Liver (tissue), 9 donors: ENCODE measurements around the gene AOPEP. TPM values are rescaled to one million over a fixed set of nuclear protein-coding genes. Genes with fewer than 3 reads are reported as not detected.

Source experiments
- DNase-seq: peaks from one replicate; pipeline ENCODE4 v3.0.0-alpha.2; 2017; ENCODE audit warnings: low spot score
- H3K27ac ChIP-seq, 2 donors: one replicate each; pipeline ENCODE4 v1.7.0; 2013; ENCODE audit warnings: inconsistent platforms in 2 of 2, low read length in 2 of 2, control low read depth in 1 of 2, low read depth in 1 of 2, mild to moderate bottlenecking in 1 of 2
- H3K27me3 ChIP-seq, 4 donors: one replicate each; pipeline versions ENCODE4 v1.6.1 to v1.7.0; 2013; ENCODE audit warnings: low read length in 3 of 4, inconsistent platforms in 1 of 4, mild to moderate bottlenecking in 1 of 4, moderate library complexity in 1 of 4; ENCODE audit not compliant: control insufficient read depth in 4 of 4, insufficient read depth in 4 of 4
- H3K36me3 ChIP-seq, 4 donors: one replicate each; pipeline versions ENCODE4 v1.6.1 to v1.7.0; 2013; ENCODE audit warnings: low read length in 3 of 4, mild to moderate bottlenecking in 3 of 4, low read depth in 1 of 4, moderate library complexity in 1 of 4; ENCODE audit not compliant: control insufficient read depth in 4 of 4, insufficient read depth in 3 of 4
- H3K4me1 ChIP-seq, 4 donors: one replicate each; pipeline versions ENCODE4 v1.6.1 to v1.7.0; 2013; ENCODE audit warnings: low read length in 3 of 4, mild to moderate bottlenecking in 3 of 4, moderate library complexity in 1 of 4; ENCODE audit not compliant: control insufficient read depth in 4 of 4, insufficient read depth in 4 of 4
- H3K4me3 ChIP-seq, 3 donors: one replicate each; pipeline versions ENCODE4 v1.6.1 to v1.7.0; 2013; ENCODE audit warnings: low read length in 3 of 3, control low read depth in 1 of 3, low read depth in 1 of 3, mild to moderate bottlenecking in 1 of 3
- H3K9ac ChIP-seq, 2 donors: one replicate each; pipeline ENCODE4 v1.7.0; 2013; ENCODE audit warnings: low read length in 2 of 2, mild to moderate bottlenecking in 2 of 2, moderate library complexity in 2 of 2, control low read depth in 1 of 2, low read depth in 1 of 2
- H3K9me3 ChIP-seq, 4 donors: one replicate each; pipeline versions ENCODE4 v1.6.1 to v1.7.0; 2013; ENCODE audit warnings: low read length in 3 of 4; ENCODE audit not compliant: control insufficient read depth in 4 of 4
- ATF3 ChIP-seq: IDR thresholded peaks from 2 replicates; pipeline ENCODE4 v1.6.1; 2016; ENCODE audit warnings: antibody characterized with exemption
- CTCF ChIP-seq: fragments of 150-350 bp; IDR thresholded peaks from 2 replicates; pipeline ENCODE4 v1.5.1; 2017; ENCODE audit warnings: improper control_type of control experiment, low read depth, low read length; ENCODE audit not compliant: missing input control
- EGR1 ChIP-seq, 2 donors: IDR thresholded peaks; 2 replicates each; pipeline ENCODE4 v1.6.1; 2016 to 2018; ENCODE audit warnings: antibody characterized with exemption in 2 of 2, low read depth in 2 of 2
- FOXA1 ChIP-seq: IDR thresholded peaks from 2 replicates; pipeline ENCODE4 v1.6.1; 2016; ENCODE audit warnings: antibody characterized with exemption
- FOXA2 ChIP-seq: IDR thresholded peaks from 2 replicates; pipeline ENCODE4 v1.6.1; 2016; ENCODE audit warnings: antibody characterized with exemption
- GABPA ChIP-seq, 2 donors: IDR thresholded peaks in 1 of 2; conservative IDR thresholded peaks in 1 of 2; 2 replicates each; pipeline ENCODE4 v1.6.1; 2016; ENCODE audit warnings: antibody characterized with exemption in 2 of 2, mild to moderate bottlenecking in 1 of 2, moderate library complexity in 1 of 2
- HNF4A ChIP-seq, 2 donors: conservative IDR thresholded peaks; 2 replicates each; pipeline ENCODE4 v1.6.1; 2016; ENCODE audit warnings: antibody characterized with exemption in 2 of 2, mild to moderate bottlenecking in 2 of 2
- HNF4G ChIP-seq: IDR thresholded peaks from 2 replicates; pipeline ENCODE4 v1.6.1; 2016; ENCODE audit warnings: antibody characterized with exemption
- JUND ChIP-seq, 2 donors: IDR thresholded peaks; 2 replicates each; pipeline ENCODE4 v1.6.1; 2016; ENCODE audit warnings: antibody characterized with exemption in 2 of 2
- MAX ChIP-seq: IDR thresholded peaks from 2 replicates; pipeline ENCODE4 v1.6.1; 2016; ENCODE audit warnings: antibody characterized with exemption
- NR2F2 ChIP-seq: IDR thresholded peaks from 2 replicates; pipeline ENCODE4 v1.6.1; 2016; ENCODE audit warnings: antibody characterized with exemption
- RAD21 ChIP-seq, 2 donors: IDR thresholded peaks; 2 replicates each; pipeline ENCODE4 v1.6.1; 2016; ENCODE audit warnings: antibody characterized with exemption in 2 of 2, mild to moderate bottlenecking in 2 of 2
- REST ChIP-seq: IDR thresholded peaks from 2 replicates; pipeline ENCODE4 v1.6.1; 2016; ENCODE audit warnings: antibody characterized with exemption, mild to moderate bottlenecking
- RXRA ChIP-seq, 2 donors: IDR thresholded peaks; 2 replicates each; pipeline ENCODE4 v1.6.1; 2017 to 2018; ENCODE audit warnings: antibody characterized with exemption in 2 of 2, mild to moderate bottlenecking in 1 of 2
- SP1 ChIP-seq: IDR thresholded peaks from 2 replicates; pipeline ENCODE4 v1.6.1; 2018; ENCODE audit warnings: antibody characterized with exemption, mild to moderate bottlenecking
- TAF1 ChIP-seq: conservative IDR thresholded peaks from 2 replicates; pipeline ENCODE4 v1.6.1; 2016; ENCODE audit warnings: antibody characterized with exemption, mild to moderate bottlenecking
- YY1 ChIP-seq: IDR thresholded peaks from 2 replicates; pipeline ENCODE4 v1.6.1; 2016; ENCODE audit warnings: antibody characterized with exemption, mild to moderate bottlenecking
- ZBTB33 ChIP-seq: IDR thresholded peaks from 2 replicates; pipeline ENCODE4 v1.6.1; 2016; ENCODE audit warnings: antibody characterized with exemption
- WGBS: extraction: QIAGEN DNeasy Blood & Tissue Kit; methylation state at CpG from one replicate; pipeline ENCODE4 v1.1.7; 2013; 5-methylcytosine and 5-hydroxymethylcytosine counted together
- polyA plus RNA-seq, 2 donors: library from polyadenylated mRNA; stranded (reverse) in 1 of 2; unstranded in 1 of 2; fragments of 200-250 nt in 1 of 2; fragments of >200 nt in 1 of 2; fragmentation: Nextera tagmentation in 1 of 2; extraction: Ambion mirVana in 1 of 2; gene quantifications; one replicate each; pipeline versions ENCODE4 v1.2.1 to v1.2.3, GENCODE V29; 2013 to 2015
- total RNA-seq, 2 donors: library from RNA; depleted of rRNA; stranded (reverse); fragments of >200 nt; gene quantifications; one replicate each; pipeline ENCODE4 v1.2.3, GENCODE V29; 2014
- donor health status: healthy.
- donor health status: healthy.
- donor health status: healthy.
- donor health status: healthy.
- donor health status: healthy.

Gene AOPEP
- total and polyA plus RNA-seq, 4 donors, result 22.2 to 77.1 (median 34.8) TPM

GRCh38 chr9:95128177-95128524, 401.7 kb downstream of the AOPEP start:
- 92% methylated on average over 4 of the region's 4 CpGs for WGBS
- Histone ChIP-seq H3K9ac (no peak overlapping the region), H3K36me3 (peaks cover 3 to 25% (median 17%) of the 10 kb centered on the region in 4 donors), H3K4me3 (no peak overlapping the region), H3K27ac (no peak overlapping the region), H3K27me3 (no peaks in the 10 kb centered on the region), H3K9me3 (no peaks in the 10 kb centered on the region), H3K4me1 (peaks cover 0 to 45% (median 31%) of the 10 kb centered on the region in 4 donors)
- no peak for DNase-seq
- no peak for TF ChIP-seq ATF3
- no peak for TF ChIP-seq RAD21 (IDR thresholded peaks at IDR 0.05)
- TF ChIP-seq ZBTB33, result no peak
- no peak for TF ChIP-seq EGR1 (IDR thresholded peaks at IDR 0.05; ENCODE audit: low read depth in 2 of 2)
- TF ChIP-seq JUND (IDR thresholded peaks at IDR 0.05), result no peak
- no peak for TF ChIP-seq TAF1
- TF ChIP-seq MAX, result no peak
- no peak for TF ChIP-seq CTCF

GRCh38 chr9:95129476-95130291, 403.2 kb downstream of the AOPEP start:
- peak overlapping the region in 1 of 2 donors; percentile 42 for H3K9ac ChIP-seq
- peaks cover 0 to 60% (median 46%) of the 10 kb centered on the region in 4 donors for H3K4me1 ChIP-seq
- no peak for DNase-seq
- 80% methylated on average over 8 of the region's 8 CpGs for WGBS
- H3K9me3 ChIP-seq, result no peaks in the 10 kb centered on the region
- H3K27me3 ChIP-seq, result no peaks in the 10 kb centered on the region
- H3K27ac ChIP-seq, result peak overlapping the region; percentile 27 to 37
- H3K36me3 ChIP-seq, result peaks cover 3 to 13% (median 7%) of the 10 kb centered on the region in 4 donors
- H3K4me3 ChIP-seq, result no peak overlapping the region
- TF ChIP-seq HNF4A (conservative IDR thresholded peaks at IDR 0.05) (peak; percentile 58 to 79), SP1 (peak; percentile 50), GABPA (IDR thresholded peaks at IDR 0.05 in 1 of 2, conservative IDR thresholded peaks at IDR 0.05 in 1 of 2) (no peak), MAX (no peak), REST (peak; percentile 54), FOXA2 (peak; percentile 98), NR2F2 (no peak), JUND (IDR thresholded peaks at IDR 0.05) (peak in 1 of 2 donors; percentile 46), HNF4G (no peak), ATF3 (no peak), EGR1 (IDR thresholded peaks at IDR 0.05; ENCODE audit: low read depth in 2 of 2) (no peak), RXRA (IDR thresholded peaks at IDR 0.05) (peak in 1 of 2 donors; percentile 47), FOXA1 (peak; percentile 93), TAF1 (no peak), ZBTB33 (no peak), YY1 (no peak), RAD21 (IDR thresholded peaks at IDR 0.05) (peak in 1 of 2 donors; percentile 18)
